GM12878 (cell line): ENCODE measurements around the gene PFKFB2.

Experiments used
- ATF2 ChIP-seq: IDR thresholded peaks from 2 replicates; pipeline ENCODE4 v1.6.1; 2012; ENCODE audit warnings: low read length, inconsistent platforms
- BHLHE40 ChIP-seq, 2 experiments: fragments of 450-650 bp in 1 of 2; IDR thresholded peaks; 2 replicates each; pipeline ENCODE4 v1.6.1; 2011 to 2017; ENCODE audit warnings: low read depth in 2 of 2, borderline replicate concordance in 1 of 2, improper control_type of control experiment in 1 of 2, low read length in 1 of 2, mild to moderate bottlenecking in 1 of 2
- CBFB ChIP-seq: IDR thresholded peaks from 2 replicates; pipeline ENCODE4 v1.6.1; 2016; ENCODE audit warnings: antibody characterized with exemption, low read depth
- CTCF ChIP-seq, 3 experiments: IDR thresholded peaks in 2 of 3; conservative IDR thresholded peaks in 1 of 3; 2 replicates each; pipeline ENCODE4 v1.5.1; 2011; ENCODE audit warnings: low read depth in 3 of 3, low read length in 3 of 3, mild to moderate bottlenecking in 3 of 3, control low read depth in 2 of 3, moderate library complexity in 2 of 3, inconsistent platforms in 1 of 3, mixed read lengths in 1 of 3; ENCODE audit not compliant: control insufficient read depth in 2 of 3, insufficient read depth in 1 of 3; ENCODE audit errors: extremely low read depth in 1 of 3
- FOXK2 ChIP-seq: fragments of 450-650 bp; IDR thresholded peaks from 2 replicates; pipeline ENCODE4 v1.6.1; 2017; ENCODE audit warnings: mild to moderate bottlenecking, moderate library complexity
- FOXM1 ChIP-seq: IDR thresholded peaks from 2 replicates; pipeline ENCODE4 v1.6.1; 2012; ENCODE audit warnings: low read depth, mild to moderate bottlenecking, inconsistent platforms, low read length, moderate library complexity
- POLR2AphosphoS5 ChIP-seq: IDR thresholded peaks from 2 replicates; pipeline ENCODE4 v1.6.1; 2011; ENCODE audit warnings: mild to moderate bottlenecking, low read length, inconsistent platforms
- RAD21 ChIP-seq: IDR thresholded peaks from 2 replicates; pipeline ENCODE4 v1.6.1; 2011; ENCODE audit warnings: mild to moderate bottlenecking, low read depth, low read length, moderate library complexity; ENCODE audit not compliant: insufficient read depth
- REST ChIP-seq: IDR thresholded peaks from 2 replicates; pipeline ENCODE4 v1.6.1; 2012; ENCODE audit warnings: mild to moderate bottlenecking, low read depth, low read length
- SKIL ChIP-seq: fragments of 450-650 bp; IDR thresholded peaks from 2 replicates; pipeline ENCODE4 v1.6.1; 2017; ENCODE audit warnings: mild to moderate bottlenecking, low read depth, inconsistent platforms; ENCODE audit not compliant: poor library complexity, severe bottlenecking
- SMAD1 ChIP-seq: fragments of 450-650 bp; IDR thresholded peaks from 2 replicates; pipeline ENCODE4 v1.6.1; 2018; ENCODE audit warnings: mild to moderate bottlenecking, low read depth; ENCODE audit not compliant: partially characterized antibody
- TBL1XR1 ChIP-seq: IDR thresholded peaks from 2 replicates; pipeline ENCODE4 v1.6.1; 2012; ENCODE audit warnings: low read depth, low read length, improper control_type of control experiment
- ZBTB11 ChIP-seq: fragments of 450-650 bp; formaldehyde crosslinking; IDR thresholded peaks from 2 replicates; pipeline ENCODE4 v1.5.0; 2022; ENCODE audit warnings: mild to moderate bottlenecking, missing genetic modification characterization
- ZBTB33 ChIP-seq: fragments of 450-650 bp; IDR thresholded peaks from 2 replicates; pipeline ENCODE4 v1.6.1; 2017; ENCODE audit warnings: mild to moderate bottlenecking

GRCh38 chr1:207124389-207124788 lies 71.3 kb downstream of the PFKFB2 start:
- no peak for TF ChIP-seq ATF2
- TF ChIP-seq REST = no peak
- no peak for TF ChIP-seq RAD21
- TF ChIP-seq BHLHE40 (IDR thresholded peaks at IDR 0.05; ENCODE audit: borderline replicate concordance in 1 of 2, low read depth in 2 of 2, low read length in 1 of 2) = no peak
- TF ChIP-seq CBFB = no peak
- TF ChIP-seq CTCF (IDR thresholded peaks at IDR 0.05 in 2 of 3, conservative IDR thresholded peaks at IDR 0.05 in 1 of 3; ENCODE audit: control insufficient read depth in 2 of 3, extremely low read depth in 1 of 3, insufficient read depth in 1 of 3, low read depth in 3 of 3, low read length in 3 of 3) = no peak
- TF ChIP-seq POLR2AphosphoS5 = no peak
- no peak for TF ChIP-seq SKIL
- TF ChIP-seq ZBTB33 = no peak
- TF ChIP-seq FOXK2 = no peak
- no peak for TF ChIP-seq ZBTB11 (CRISPR knock-in tag)
- no peak for TF ChIP-seq SMAD1
- no peak for TF ChIP-seq TBL1XR1
- TF ChIP-seq FOXM1 = no peak
